Endothelial cell (in vitro differentiated cells): ENCODE data around the gene MRPL42. TPM values are rescaled to one million over a fixed set of nuclear protein-coding genes. Genes with fewer than 3 reads are reported as not detected.
"Not testable (repeated sequence)": the region's sequence is repeated elsewhere in the genome, so short reads cannot be mapped to it uniquely, and the experiment has no call there.

Experiments
- DNase-seq: peaks from one replicate; pipeline ENCODE4 v3.0.0; 2021; ENCODE audit warnings: low spot score
- H3K27ac Mint-ChIP-seq: one replicate; pipeline ENCODE4 v1.8.0; 2021; ENCODE audit warnings: mixed read lengths, inconsistent platforms; ENCODE audit not compliant: unreplicated experiment
- H3K27me3 Mint-ChIP-seq: one replicate; pipeline ENCODE4 v1.8.0; 2021; ENCODE audit warnings: mild to moderate bottlenecking, moderate library complexity, mixed read lengths, inconsistent platforms; ENCODE audit not compliant: unreplicated experiment
- H3K36me3 Mint-ChIP-seq: one replicate; pipeline ENCODE4 v1.8.0; 2021; ENCODE audit warnings: mild to moderate bottlenecking, low read depth, mixed read lengths, inconsistent platforms; ENCODE audit not compliant: unreplicated experiment
- H3K4me1 Mint-ChIP-seq: one replicate; pipeline ENCODE4 v1.8.0; 2021; ENCODE audit warnings: mild to moderate bottlenecking, mixed read lengths, inconsistent platforms; ENCODE audit not compliant: unreplicated experiment
- H3K4me3 Mint-ChIP-seq: one replicate; pipeline ENCODE4 v1.8.0; 2021; ENCODE audit warnings: mild to moderate bottlenecking, mixed read lengths, inconsistent platforms; ENCODE audit not compliant: unreplicated experiment
- H3K9me3 Mint-ChIP-seq: one replicate; pipeline ENCODE4 v1.8.0; 2021; ENCODE audit warnings: mixed read lengths, inconsistent platforms; ENCODE audit not compliant: unreplicated experiment
- total RNA-seq: library from RNA; stranded (reverse); fragmentation: NEBNext Ultra II Directional; extraction: Animal tissue kit (Norgen Biotek cat#: 25700); gene quantifications from one replicate; pipeline ENCODE4 v1.2.1, GENCODE V29; 2021; ENCODE audit not compliant: unreplicated experiment
- TF ChIP-seq, protein P1 (sequence below): fragments of 200-600 bp; sonication (generic); IDR thresholded peaks from one replicate; pipeline ENCODE4 v1.5.0; 2021; ENCODE audit warnings: antibody characterized with exemption; ENCODE audit not compliant: unreplicated experiment

The MRPL42 gene
- total RNA-seq, 1 donor from 2014 or later, result 34.6 TPM

DNA sequence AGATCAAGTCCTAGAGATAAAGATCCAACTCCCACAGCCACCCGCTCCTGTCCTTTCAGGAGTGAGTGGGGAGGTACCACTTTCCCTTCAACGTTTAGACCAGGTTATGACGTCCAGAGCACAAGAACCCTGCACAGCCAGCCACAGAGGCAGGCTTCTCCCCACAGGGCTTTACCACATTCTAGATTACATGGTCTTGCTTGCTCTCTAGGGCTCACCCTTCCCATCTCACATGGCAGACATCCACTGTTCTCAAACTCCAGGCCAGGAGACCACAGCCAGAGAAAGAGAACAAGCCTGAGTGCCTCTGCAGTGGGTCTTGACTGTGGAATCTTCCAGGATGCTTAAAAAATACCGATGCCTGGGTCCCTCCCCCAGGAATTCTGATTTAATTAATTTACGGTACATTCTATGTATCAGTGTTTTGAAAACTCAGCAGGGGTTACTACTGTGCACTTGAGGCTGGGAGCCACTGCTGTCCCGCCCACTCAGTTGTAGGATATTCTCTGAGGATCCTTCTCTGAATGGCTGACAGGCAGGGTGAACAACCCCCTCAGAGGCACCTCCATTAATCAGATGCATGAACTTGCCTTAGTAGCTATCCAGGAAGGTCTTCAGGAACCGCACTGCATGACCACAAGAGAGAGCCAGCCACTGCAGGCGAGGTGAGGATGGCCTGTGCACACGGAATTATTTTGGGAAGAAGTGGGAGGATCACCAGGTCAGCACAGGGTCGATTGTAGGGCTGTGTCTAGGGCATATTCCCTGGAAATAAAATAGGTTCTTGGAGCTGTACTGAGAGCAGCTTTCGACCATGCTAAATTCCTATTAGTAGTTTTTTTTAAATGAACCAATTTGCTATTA is 83.7 kb downstream of the MRPL42 start:
- Mint-ChIP-seq H3K27ac (no peak overlapping the region), H3K9me3 (no peaks in the 10 kb centered on the region)
- TF ChIP-seq, protein P1, sequence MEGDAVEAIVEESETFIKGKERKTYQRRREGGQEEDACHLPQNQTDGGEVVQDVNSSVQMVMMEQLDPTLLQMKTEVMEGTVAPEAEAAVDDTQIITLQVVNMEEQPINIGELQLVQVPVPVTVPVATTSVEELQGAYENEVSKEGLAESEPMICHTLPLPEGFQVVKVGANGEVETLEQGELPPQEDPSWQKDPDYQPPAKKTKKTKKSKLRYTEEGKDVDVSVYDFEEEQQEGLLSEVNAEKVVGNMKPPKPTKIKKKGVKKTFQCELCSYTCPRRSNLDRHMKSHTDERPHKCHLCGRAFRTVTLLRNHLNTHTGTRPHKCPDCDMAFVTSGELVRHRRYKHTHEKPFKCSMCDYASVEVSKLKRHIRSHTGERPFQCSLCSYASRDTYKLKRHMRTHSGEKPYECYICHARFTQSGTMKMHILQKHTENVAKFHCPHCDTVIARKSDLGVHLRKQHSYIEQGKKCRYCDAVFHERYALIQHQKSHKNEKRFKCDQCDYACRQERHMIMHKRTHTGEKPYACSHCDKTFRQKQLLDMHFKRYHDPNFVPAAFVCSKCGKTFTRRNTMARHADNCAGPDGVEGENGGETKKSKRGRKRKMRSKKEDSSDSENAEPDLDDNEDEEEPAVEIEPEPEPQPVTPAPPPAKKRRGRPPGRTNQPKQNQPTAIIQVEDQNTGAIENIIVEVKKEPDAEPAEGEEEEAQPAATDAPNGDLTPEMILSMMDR, result no peak

DNA sequence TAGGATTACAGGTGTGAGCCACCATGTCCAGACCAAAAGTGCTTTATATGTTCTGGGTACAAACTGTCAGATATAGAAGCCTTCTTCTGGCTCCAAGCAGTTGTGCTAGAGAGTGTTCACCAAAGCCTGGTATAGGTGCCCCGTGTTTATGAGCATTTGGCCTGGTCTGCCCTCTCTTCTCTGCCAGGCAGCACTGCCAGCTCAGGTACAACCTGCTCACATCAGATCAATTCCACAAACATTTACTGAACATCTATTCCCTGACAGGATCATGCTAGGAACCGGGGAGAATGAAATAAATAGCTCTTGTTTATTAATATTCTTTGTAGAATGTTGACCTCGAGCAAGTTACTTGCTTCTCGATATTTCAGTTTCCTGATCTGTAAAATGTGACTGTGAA is 85.1 kb downstream of the MRPL42 start:
- Mint-ChIP-seq H3K9me3 (no peaks in the 10 kb centered on the region), H3K27me3 (peaks cover 5% of the 10 kb centered on the region), H3K27ac (no peak overlapping the region), H3K4me1 (peaks cover 6% of the 10 kb centered on the region), H3K36me3 (peaks cover 14% of the 10 kb centered on the region), H3K4me3 (no peak overlapping the region)
- no peak for DNase-seq
- TF ChIP-seq, protein P1, result no peak

More for the DNA sequence above, 83.7 kb downstream of the MRPL42 start:
- no peak overlapping the region for H3K4me3 Mint-ChIP-seq
- peaks cover 5% of the 10 kb centered on the region for H3K27me3 Mint-ChIP-seq
- H3K4me1 Mint-ChIP-seq, result peaks cover 6% of the 10 kb centered on the region
- DNase-seq, result no peak
- H3K36me3 Mint-ChIP-seq, result peaks cover 14% of the 10 kb centered on the region

DNA sequence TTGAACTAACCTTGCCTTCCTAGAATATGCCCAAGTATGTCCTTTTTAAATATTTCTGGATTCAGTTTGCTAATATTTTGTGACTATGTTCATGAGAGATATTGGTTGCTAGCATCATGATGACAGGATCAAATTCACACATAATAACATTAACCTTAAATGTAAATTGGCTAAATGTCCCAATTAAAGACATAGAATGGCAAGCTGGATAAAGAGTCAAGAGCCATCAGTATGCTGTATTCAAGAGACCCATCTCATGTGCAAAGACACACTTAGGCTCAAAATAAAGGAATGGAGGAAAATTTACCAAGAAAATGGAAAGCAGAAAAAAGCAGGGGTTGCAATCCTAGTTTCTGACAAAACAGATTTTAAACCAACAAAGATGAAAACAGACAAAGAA is 90.6 kb downstream of the MRPL42 start:
- Mint-ChIP-seq H3K36me3 (peaks cover 26% of the 10 kb centered on the region), H3K4me3 (peak overlapping the region; percentile 51)
- DNase-seq, H3K27me3 Mint-ChIP-seq, H3K27ac Mint-ChIP-seq, H3K4me1 Mint-ChIP-seq, H3K9me3 Mint-ChIP-seq: not testable (repeated sequence)

DNA sequence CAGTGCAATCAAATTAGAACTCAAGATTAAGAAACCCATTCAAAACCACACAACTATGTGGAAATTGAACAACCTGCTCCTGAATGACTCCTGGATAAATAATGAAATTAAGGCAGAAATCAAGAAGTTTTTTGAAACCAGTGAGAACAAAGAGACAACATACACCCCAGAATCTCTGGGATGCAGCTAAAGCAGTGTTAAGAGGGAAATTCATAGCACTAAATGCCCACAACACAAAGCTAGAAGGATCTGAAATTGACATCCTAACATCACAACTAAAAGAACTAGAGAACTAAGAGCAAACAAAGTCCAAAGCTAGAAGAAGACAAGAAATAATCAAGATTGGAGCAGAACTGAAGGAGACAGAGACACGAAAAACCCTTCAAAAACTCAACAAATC is 91.4 kb downstream of the MRPL42 start:
- not testable (repeated sequence) for H3K4me3 Mint-ChIP-seq, H3K9me3 Mint-ChIP-seq, H3K27me3 Mint-ChIP-seq, DNase-seq, H3K27ac Mint-ChIP-seq, H3K4me1 Mint-ChIP-seq
- peaks cover 22% of the 10 kb centered on the region for H3K36me3 Mint-ChIP-seq

DNA sequence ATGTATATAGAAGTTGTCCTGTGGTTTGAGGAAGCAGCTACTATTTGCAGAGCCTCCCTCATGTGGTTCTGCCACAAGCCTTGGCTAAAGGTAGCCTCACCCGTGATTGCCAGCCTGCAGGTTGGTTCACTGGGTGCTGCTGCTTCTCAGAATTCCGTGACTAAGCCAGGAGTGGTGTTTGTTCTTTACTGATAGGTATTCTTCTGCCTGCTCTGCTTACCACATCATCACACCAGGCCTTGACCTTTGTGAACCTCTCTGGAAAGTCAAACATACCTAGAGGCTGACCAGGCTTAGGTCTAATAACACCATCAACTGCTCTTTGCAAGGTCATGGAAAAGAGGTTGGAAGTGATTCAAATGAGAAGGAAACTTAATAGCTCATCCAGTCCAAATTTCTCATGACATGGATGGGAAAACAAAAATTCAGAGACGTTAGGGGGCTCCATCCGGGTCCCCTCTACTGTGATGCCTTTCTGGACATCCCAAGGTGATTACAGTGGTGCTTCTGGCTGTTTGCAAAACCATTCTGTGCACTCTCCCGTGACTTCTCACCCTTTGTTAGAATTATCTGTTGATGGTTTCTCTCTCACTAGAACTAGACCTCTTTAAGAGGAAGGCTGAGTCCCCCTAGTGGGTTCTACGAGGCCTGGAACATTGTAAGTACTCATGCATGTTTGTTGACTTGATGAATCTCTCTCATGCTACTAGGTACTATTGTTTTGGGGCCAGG is 96.7 kb downstream of the MRPL42 start:
- no peaks in the 10 kb centered on the region for H3K4me1 Mint-ChIP-seq
- H3K9me3 Mint-ChIP-seq, result no peaks in the 10 kb centered on the region
- TF ChIP-seq, protein P1, result no peak
- no peak overlapping the region for H3K4me3 Mint-ChIP-seq
- peaks cover 1% of the 10 kb centered on the region for H3K36me3 Mint-ChIP-seq
- H3K27me3 Mint-ChIP-seq, result peaks cover 4% of the 10 kb centered on the region
- H3K27ac Mint-ChIP-seq, result no peak overlapping the region
- peak; percentile 11 for DNase-seq

DNA sequence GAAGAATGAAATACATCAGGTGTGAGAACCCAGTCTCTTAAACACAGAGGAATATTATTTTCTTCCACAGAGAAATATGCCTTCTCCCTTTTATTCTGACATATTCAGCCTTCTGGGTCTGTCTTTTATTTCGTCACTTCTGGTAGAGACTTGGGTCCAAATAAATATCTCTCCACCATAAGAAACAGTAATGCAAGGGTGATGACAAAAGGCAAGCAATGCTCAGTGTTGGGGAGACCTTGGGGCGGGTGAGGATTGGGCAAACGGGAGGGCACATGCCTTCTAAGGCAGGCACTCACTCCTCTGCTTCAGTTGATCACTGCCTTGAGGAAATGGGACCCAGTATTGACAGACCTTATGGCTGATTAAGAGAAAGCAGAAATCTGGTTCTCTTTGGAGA is 98.4 kb downstream of the MRPL42 start:
- DNase-seq, result no peak
- H3K4me1 Mint-ChIP-seq, result no peaks in the 10 kb centered on the region
- H3K27me3 Mint-ChIP-seq, result peaks cover 7% of the 10 kb centered on the region
- no peaks in the 10 kb centered on the region for H3K9me3 Mint-ChIP-seq
- TF ChIP-seq, protein P1, result no peak
- H3K4me3 Mint-ChIP-seq, result no peak overlapping the region
- peaks cover 4% of the 10 kb centered on the region for H3K36me3 Mint-ChIP-seq
- H3K27ac Mint-ChIP-seq, result no peak overlapping the region
